ENCODE data around the gene NKAIN2.

The NKAIN2 gene

DNA sequence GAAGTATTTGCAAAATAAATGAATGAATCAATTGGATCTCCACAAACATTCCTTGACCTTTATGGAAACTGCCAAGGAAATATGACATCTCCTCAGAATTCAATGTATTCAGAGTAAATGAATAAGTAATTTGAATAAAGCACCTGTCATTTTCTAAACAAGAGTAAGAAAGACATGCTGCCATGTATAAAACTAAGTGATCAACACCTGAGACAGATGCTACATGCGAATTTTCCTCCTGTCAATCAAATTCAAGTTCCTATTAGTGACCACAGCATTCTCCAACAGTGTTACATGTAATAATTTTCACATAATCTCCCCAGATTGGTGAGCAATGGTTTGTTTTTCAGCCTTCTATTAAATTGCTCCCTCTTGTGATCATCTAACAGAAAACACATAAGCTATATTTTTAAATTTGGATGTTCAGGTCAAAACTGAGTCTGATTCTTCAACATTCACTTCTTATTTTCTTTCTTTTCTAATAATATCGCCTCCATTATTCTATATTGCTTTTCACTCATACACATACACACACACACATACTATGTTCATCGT is 995.4 kb downstream of the NKAIN2 start:
- no peaks in the 10 kb centered on the region for H3K36me3 ChIP-seq (ENCODE audit: insufficient read depth, low read depth, low read length)
- no peaks in the 10 kb centered on the region for H3K4me1 ChIP-seq (ENCODE audit: insufficient read depth, low read length)
- H3K9me3 ChIP-seq (ENCODE audit: insufficient read depth, low read depth, low read length): no peaks in the 10 kb centered on the region
- H3K27ac ChIP-seq (ENCODE audit: low read length): no peak overlapping the region
- H3K9ac ChIP-seq (ENCODE audit: low read depth, low read length): no peak overlapping the region
- H3K4me3 ChIP-seq (ENCODE audit: low read length): no peak overlapping the region
- no peaks in the 10 kb centered on the region for H3K27me3 ChIP-seq (ENCODE audit: insufficient read depth, low read length)

DNA sequence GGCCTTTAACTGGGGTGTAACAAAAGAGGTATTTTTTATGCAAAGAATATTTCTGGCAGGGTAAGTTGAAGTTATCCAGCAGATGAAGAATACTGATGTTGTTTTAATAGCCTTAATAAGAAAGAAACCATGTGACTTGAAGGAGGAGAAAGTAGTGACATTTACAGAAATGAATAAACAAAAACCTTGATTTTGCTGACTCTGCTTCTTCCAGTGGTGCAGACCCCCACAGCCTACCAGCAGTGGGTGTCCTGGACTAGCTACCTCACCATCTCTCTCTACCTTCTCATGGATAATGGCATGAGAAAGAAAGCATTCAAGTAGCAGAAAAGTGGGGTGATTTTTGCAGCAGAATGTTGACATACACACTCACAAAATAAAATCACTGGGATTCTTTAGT is 996.0 kb downstream of the NKAIN2 start:
- H3K9ac ChIP-seq (ENCODE audit: low read depth, low read length): no peak overlapping the region
- H3K9me3 ChIP-seq (ENCODE audit: insufficient read depth, low read depth, low read length): no peaks in the 10 kb centered on the region; the same call in 1 of the 2 replicates
- no peaks in the 10 kb centered on the region for H3K4me1 ChIP-seq (ENCODE audit: insufficient read depth, low read length)
- no peak overlapping the region for H3K4me3 ChIP-seq (ENCODE audit: low read length)
- H3K27me3 ChIP-seq (ENCODE audit: insufficient read depth, low read length): no peaks in the 10 kb centered on the region
- no peaks in the 10 kb centered on the region for H3K36me3 ChIP-seq (ENCODE audit: insufficient read depth, low read depth, low read length)
- no peak overlapping the region for H3K27ac ChIP-seq (ENCODE audit: low read length)

DNA sequence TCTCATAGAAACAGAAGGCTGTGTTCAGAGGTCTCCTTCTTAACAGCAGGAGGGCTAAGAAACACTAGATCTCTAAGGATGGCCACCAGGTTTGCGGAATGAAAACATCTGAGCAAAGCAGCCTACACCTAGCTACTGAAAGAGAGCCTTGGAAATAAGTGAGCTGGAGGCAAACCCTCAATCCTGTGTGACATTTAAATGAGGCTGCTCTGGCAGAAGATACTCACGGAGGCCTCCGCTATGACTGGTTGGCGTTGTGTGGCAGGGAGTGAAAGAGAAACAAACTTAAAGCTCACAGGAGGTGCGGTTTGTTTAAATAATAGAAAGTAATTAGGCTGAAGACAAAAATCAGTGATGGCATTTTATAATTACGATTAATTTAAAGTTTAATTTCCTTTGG is 996.6 kb downstream of the NKAIN2 start:
- no peaks in the 10 kb centered on the region; the same call in 1 of the 2 replicates for H3K9me3 ChIP-seq (ENCODE audit: insufficient read depth, low read depth, low read length)
- no peak overlapping the region for H3K27ac ChIP-seq (ENCODE audit: low read length)
- no peak overlapping the region for H3K4me3 ChIP-seq (ENCODE audit: low read length)
- H3K36me3 ChIP-seq (ENCODE audit: insufficient read depth, low read depth, low read length): no peaks in the 10 kb centered on the region
- no peaks in the 10 kb centered on the region for H3K4me1 ChIP-seq (ENCODE audit: insufficient read depth, low read length)
- H3K9ac ChIP-seq (ENCODE audit: low read depth, low read length): no peak overlapping the region
- no peaks in the 10 kb centered on the region for H3K27me3 ChIP-seq (ENCODE audit: insufficient read depth, low read length)

DNA sequence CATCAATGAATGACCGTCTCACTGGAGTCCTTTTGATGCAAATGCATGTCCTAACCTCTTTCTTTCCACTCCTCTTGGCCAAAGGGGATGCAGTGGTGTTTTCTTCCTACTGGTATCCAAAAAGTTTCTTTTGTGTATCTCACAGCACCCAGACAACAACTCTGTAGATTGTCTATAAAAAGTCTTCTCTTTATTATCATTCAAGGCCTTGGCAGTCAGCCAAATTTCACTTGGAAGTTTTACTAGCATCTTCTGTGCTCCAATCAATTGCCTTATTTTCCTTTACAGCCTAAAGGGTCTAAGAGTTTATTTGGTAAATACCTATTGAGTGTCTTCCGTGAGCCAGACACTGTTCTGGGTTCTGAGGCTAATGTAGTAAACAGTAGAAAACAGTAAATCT is 1008.4 kb downstream of the NKAIN2 start:
- Histone ChIP-seq H3K4me3 (ENCODE audit: low read length) (no peak overlapping the region), H3K9me3 (ENCODE audit: insufficient read depth, low read depth, low read length) (no peaks in the 10 kb centered on the region), H3K36me3 (ENCODE audit: insufficient read depth, low read depth, low read length) (no peaks in the 10 kb centered on the region), H3K9ac (ENCODE audit: low read depth, low read length) (no peak overlapping the region), H3K27me3 (ENCODE audit: insufficient read depth, low read length) (no peaks in the 10 kb centered on the region), H3K4me1 (ENCODE audit: insufficient read depth, low read length) (no peaks in the 10 kb centered on the region), H3K27ac (ENCODE audit: low read length) (no peak overlapping the region)

DNA sequence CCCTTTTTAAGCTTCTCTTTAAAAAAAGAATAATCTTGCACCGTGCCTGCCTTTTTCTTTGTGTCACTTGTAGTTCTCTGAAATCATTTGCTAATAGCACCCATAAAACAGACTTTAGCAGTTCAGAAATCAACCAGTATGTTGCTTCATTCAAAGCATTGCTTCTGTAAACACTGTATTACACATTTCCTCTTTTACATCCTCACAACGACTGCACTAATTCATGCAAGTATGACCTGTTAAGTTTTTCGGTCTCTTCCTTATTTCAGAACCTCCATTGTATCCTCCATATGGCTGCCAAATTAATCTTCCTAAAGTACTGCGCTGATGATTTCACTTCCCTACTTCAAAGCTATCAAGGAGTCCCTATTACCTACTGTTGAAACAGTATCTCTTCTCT is 1015.7 kb downstream of the NKAIN2 start:
- Histone ChIP-seq H3K9ac (ENCODE audit: low read depth, low read length) (no peak overlapping the region), H3K9me3 (ENCODE audit: insufficient read depth, low read depth, low read length) (peaks cover 5% of the 10 kb centered on the region; the same call in 1 of the 2 replicates), H3K36me3 (ENCODE audit: insufficient read depth, low read depth, low read length) (no peaks in the 10 kb centered on the region), H3K27me3 (ENCODE audit: insufficient read depth, low read length) (no peaks in the 10 kb centered on the region), H3K27ac (ENCODE audit: low read length) (no peak overlapping the region), H3K4me3 (ENCODE audit: low read length) (no peak overlapping the region), H3K4me1 (ENCODE audit: insufficient read depth, low read length) (no peaks in the 10 kb centered on the region)

DNA sequence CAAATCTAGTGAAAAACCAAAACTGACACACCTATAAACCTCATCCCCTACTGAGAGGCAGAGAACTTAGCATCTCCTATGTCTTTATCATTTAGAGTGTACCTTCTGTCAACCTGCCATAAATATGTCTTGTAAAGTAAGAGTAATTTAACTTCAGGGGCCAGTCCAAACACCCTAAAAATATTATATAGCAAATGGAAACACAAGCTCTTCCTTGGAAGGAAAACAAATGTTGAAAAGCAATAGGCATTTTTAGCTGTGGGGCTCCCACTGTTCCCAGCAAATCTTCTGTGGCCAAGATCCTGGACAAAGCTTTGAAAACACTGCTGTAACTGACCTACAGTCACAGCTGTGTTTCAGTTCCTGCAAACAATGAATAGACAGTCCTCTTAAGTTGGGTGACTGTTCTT is 1018.5 kb downstream of the NKAIN2 start:
- no peaks in the 10 kb centered on the region for H3K27me3 ChIP-seq (ENCODE audit: insufficient read depth, low read length)
- H3K4me1 ChIP-seq (ENCODE audit: insufficient read depth, low read length): no peaks in the 10 kb centered on the region
- H3K27ac ChIP-seq (ENCODE audit: low read length): no peak overlapping the region
- H3K9me3 ChIP-seq (ENCODE audit: insufficient read depth, low read depth, low read length): peaks cover 5% of the 10 kb centered on the region; the same call in 1 of the 2 replicates
- no peak overlapping the region for H3K4me3 ChIP-seq (ENCODE audit: low read length)
- H3K9ac ChIP-seq (ENCODE audit: low read depth, low read length): no peak overlapping the region
- no peaks in the 10 kb centered on the region for H3K36me3 ChIP-seq (ENCODE audit: insufficient read depth, low read depth, low read length)

DNA sequence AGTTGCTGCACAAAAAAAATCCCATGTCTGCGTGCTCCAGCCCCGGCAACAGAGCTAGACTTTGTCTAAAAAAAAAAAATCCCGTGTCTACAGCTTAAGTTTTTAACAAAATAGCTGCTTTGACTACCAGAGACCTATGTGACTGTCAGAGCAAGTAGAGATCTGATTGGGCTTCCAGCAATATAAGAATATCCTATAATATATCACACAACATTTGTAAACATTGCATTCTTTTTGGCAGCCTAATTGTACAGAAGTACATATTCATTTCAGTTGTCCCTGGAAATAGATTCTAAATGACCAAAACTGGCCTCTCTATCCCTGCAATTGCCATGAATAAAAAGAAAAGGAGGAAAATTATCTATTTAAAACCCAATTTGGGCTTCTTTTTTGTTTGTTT is 1019.1 kb downstream of the NKAIN2 start:
- Histone ChIP-seq H3K27ac (ENCODE audit: low read length) (no peak overlapping the region), H3K9me3 (ENCODE audit: insufficient read depth, low read depth, low read length) (peaks cover 5% of the 10 kb centered on the region; the same call in 1 of the 2 replicates), H3K9ac (ENCODE audit: low read depth, low read length) (no peak overlapping the region), H3K36me3 (ENCODE audit: insufficient read depth, low read depth, low read length) (no peaks in the 10 kb centered on the region), H3K27me3 (ENCODE audit: insufficient read depth, low read length) (no peaks in the 10 kb centered on the region), H3K4me3 (ENCODE audit: low read length) (no peak overlapping the region), H3K4me1 (ENCODE audit: insufficient read depth, low read length) (no peaks in the 10 kb centered on the region)

DNA sequence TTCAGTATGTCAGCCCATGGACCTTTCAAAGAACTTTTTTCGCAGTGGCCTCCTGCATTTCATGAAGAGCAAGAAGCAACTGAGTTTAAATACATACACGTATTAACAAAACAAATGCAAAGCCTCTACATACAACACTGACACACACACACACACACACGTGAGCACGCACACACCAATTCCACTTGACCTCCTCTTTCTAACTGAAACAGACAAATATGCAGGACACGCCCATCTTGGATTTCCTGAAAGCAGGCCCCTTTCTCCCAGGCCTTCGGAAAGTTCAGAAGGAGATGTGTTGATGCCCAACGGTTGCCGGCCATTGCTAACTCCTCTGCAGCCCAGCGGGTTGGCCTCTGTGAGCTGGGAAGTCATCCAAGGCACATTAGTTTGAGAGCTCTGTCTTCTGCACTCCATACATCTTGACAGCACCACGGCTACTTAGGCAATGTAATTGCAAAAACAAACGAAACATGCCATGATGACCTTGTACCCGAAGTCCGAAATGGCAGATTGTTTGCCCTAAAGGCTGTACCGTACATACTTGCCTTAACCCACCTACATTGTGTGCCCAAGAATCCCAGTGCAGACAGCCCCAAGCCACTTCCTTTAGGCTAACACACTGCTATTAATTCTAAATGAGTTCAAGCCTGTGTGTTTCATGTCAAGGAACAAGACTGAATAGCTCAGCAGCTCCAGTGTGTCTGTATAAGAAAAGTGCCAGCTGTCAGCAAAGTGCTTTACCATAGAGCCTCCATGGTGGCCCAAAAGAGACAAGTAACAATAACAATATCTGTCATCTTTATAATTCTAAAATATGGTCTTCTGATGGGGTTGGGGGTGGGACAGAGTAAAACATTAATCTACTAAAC is 1019.8 kb downstream of the NKAIN2 start:
- Histone ChIP-seq H3K4me3 (ENCODE audit: low read length) (no peak overlapping the region), H3K4me1 (ENCODE audit: insufficient read depth, low read length) (no peaks in the 10 kb centered on the region), H3K27ac (ENCODE audit: low read length) (no peak overlapping the region), H3K27me3 (ENCODE audit: insufficient read depth, low read length) (no peaks in the 10 kb centered on the region), H3K9ac (ENCODE audit: low read depth, low read length) (no peak overlapping the region), H3K9me3 (ENCODE audit: insufficient read depth, low read depth, low read length) (peaks cover 5% of the 10 kb centered on the region; the same call in 1 of the 2 replicates), H3K36me3 (ENCODE audit: insufficient read depth, low read depth, low read length) (no peaks in the 10 kb centered on the region)

DNA sequence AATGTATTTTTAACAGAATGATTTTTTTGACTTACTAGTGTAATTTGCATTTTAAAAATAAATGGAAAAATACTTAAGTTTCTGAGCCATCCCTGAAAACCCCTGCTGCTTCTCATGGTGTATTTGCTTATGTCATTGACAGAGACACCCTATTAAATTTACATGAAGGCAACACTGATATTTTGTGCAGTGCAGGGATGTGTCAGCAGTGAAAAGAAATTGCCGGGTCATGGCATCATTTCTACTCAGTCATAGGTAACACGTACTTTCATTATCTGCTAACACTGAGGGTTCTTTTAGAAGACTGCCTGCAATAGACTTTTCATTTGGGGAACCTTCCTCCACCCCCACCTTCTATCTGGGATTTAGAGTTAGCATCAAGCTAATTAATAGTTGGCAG is 1021.9 kb downstream of the NKAIN2 start:
- no peak overlapping the region for H3K9ac ChIP-seq (ENCODE audit: low read depth, low read length)
- H3K4me3 ChIP-seq (ENCODE audit: low read length): no peak overlapping the region
- H3K36me3 ChIP-seq (ENCODE audit: insufficient read depth, low read depth, low read length): no peaks in the 10 kb centered on the region
- H3K27me3 ChIP-seq (ENCODE audit: insufficient read depth, low read length): no peaks in the 10 kb centered on the region
- no peaks in the 10 kb centered on the region for H3K4me1 ChIP-seq (ENCODE audit: insufficient read depth, low read length)
- H3K27ac ChIP-seq (ENCODE audit: low read length): no peak overlapping the region
- peaks cover 3% of the 10 kb centered on the region; the same call in 1 of the 2 replicates for H3K9me3 ChIP-seq (ENCODE audit: insufficient read depth, low read depth, low read length)

DNA sequence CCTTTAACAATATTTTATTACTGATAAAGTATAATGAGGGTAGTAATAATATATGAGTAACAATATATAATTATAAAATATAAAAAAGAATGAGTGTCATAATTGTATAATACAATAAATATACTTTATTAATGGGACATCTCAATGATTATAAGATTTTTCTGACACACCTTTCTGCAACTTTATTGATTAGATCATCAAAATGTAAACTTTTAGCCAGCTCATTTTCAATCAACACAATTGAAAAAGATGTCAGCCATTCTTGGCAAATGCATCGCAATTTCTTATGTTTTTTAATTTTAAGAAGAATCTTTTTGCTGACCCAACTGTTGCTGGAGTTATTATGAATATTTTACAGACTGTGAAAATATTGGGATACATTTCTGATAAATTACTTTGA is 1026.2 kb downstream of the NKAIN2 start:
- H3K27me3 ChIP-seq (ENCODE audit: insufficient read depth, low read length): no peaks in the 10 kb centered on the region
- H3K4me3 ChIP-seq (ENCODE audit: low read length): no peak overlapping the region
- H3K36me3 ChIP-seq (ENCODE audit: insufficient read depth, low read depth, low read length): no peaks in the 10 kb centered on the region
- H3K9me3 ChIP-seq (ENCODE audit: insufficient read depth, low read depth, low read length): no peaks in the 10 kb centered on the region
- no peaks in the 10 kb centered on the region for H3K4me1 ChIP-seq (ENCODE audit: insufficient read depth, low read length)
- H3K9ac ChIP-seq (ENCODE audit: low read depth, low read length): no peak overlapping the region
- no peak overlapping the region for H3K27ac ChIP-seq (ENCODE audit: low read length)

DNA sequence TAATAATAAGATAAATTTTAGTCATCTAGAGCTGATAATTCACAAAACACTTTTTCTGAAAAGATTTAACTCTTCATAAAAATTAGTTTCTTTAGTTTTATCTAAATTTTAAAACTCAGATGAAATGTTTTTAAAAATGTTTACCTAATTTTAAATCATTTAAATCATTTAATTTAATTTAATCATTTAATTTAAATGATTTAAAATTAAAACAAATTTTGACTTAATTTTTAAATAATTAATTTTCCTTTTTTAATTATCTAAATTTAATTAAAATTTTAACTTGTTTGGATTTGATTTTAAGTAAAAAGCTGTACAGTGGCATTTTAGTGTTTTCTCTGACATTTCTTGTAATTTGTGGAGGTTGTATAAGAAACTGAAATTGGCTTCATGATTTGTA is 1026.8 kb downstream of the NKAIN2 start:
- H3K4me3 ChIP-seq (ENCODE audit: low read length): no peak overlapping the region
- H3K36me3 ChIP-seq (ENCODE audit: insufficient read depth, low read depth, low read length): no peaks in the 10 kb centered on the region
- no peaks in the 10 kb centered on the region for H3K9me3 ChIP-seq (ENCODE audit: insufficient read depth, low read depth, low read length)
- H3K9ac ChIP-seq (ENCODE audit: low read depth, low read length): no peak overlapping the region
- no peaks in the 10 kb centered on the region for H3K4me1 ChIP-seq (ENCODE audit: insufficient read depth, low read length)
- no peak overlapping the region for H3K27ac ChIP-seq (ENCODE audit: low read length)
- no peaks in the 10 kb centered on the region for H3K27me3 ChIP-seq (ENCODE audit: insufficient read depth, low read length)

DNA sequence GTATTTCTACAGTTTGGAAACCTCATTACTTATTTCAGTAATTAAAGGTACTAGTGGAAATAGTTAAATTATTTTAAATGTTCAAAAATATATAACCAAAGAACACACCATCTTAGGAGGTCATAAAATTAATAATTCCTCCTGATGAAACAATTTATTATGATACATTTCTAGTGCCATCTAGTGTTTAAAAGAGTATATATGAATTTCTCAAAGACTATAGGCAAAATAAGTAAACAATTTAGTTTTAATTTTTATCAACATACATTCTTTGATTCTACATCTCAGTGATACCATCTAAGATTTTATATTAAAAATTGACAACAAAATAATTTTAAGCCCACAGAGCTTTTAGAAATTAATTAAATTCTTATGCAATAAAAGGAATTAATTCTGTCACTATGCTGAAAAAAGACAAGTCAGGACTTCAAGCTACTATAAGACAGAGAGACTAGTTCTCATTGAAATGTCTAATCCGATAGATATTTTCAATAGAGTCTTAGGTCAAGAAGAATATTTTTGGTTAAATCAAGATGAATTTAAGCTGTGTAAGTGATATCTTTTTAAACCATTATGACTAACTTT is 1050.8 kb downstream of the NKAIN2 start:
- no peaks in the 10 kb centered on the region for H3K27me3 ChIP-seq (ENCODE audit: insufficient read depth, low read length)
- H3K27ac ChIP-seq (ENCODE audit: low read length): no peak overlapping the region
- no peaks in the 10 kb centered on the region for H3K4me1 ChIP-seq (ENCODE audit: insufficient read depth, low read length)
- H3K9ac ChIP-seq (ENCODE audit: low read depth, low read length): no peak overlapping the region
- no peak overlapping the region for H3K4me3 ChIP-seq (ENCODE audit: low read length)
- H3K36me3 ChIP-seq (ENCODE audit: insufficient read depth, low read depth, low read length): no peaks in the 10 kb centered on the region
- H3K9me3 ChIP-seq (ENCODE audit: insufficient read depth, low read depth, low read length): no peaks in the 10 kb centered on the region
